ENCODE data around the gene SYMPK. TPM values are rescaled to one million over a fixed set of nuclear protein-coding genes. Genes with fewer than 3 reads are reported as not detected.

Gene SYMPK
- total RNA-seq, 5 donors from 2014 or later (not counting 1 experiment from before 2014, with no cell fraction given), result 89.7 to 102 (median 94.7) TPM

- Histone ChIP-seq H3K27me3 (replicated peaks in 1 of 2; ENCODE audit: control insufficient read depth in 2 of 2, extremely low read depth in 1 of 2, insufficient read depth in 2 of 2, low read length in 1 of 2) (no peaks in the 10 kb centered on the region), H3K36me3 (ENCODE audit: control insufficient read depth in 2 of 2, extremely low read depth in 1 of 2, insufficient read depth in 1 of 2, low read length in 1 of 2) (peaks cover 23 to 85% of the 10 kb centered on the region in 2 donors), H3K9me3 (no peaks in the 10 kb centered on the region), H3K4me3 (ENCODE audit: control insufficient read depth in 1 of 2, extremely low read depth in 1 of 2, low read length in 1 of 2) (no peak overlapping the region), H3K4me1 (ENCODE audit: control insufficient read depth in 1 of 2, extremely low read depth in 1 of 2, insufficient read depth in 2 of 2, low read length in 2 of 2) (no peaks in the 10 kb centered on the region), H3K27ac (ENCODE audit: low read length) (no peak overlapping the region)
- Mint-ChIP-seq H3K4me1 (peaks cover 0 to 4% (median 0%) of the 10 kb centered on the region in 3 donors), H3K4me3 (no peak overlapping the region), H3K36me3 (peaks cover 47% of the 10 kb centered on the region), H3K9me3 (no peaks in the 10 kb centered on the region), H3K27me3 (no peaks in the 10 kb centered on the region), H3K27ac (no peak overlapping the region)
- ChIA-PET CTCF (no interaction called here), POLR2A (no interaction called here)
- DNase-seq, result no peak
- no peak for ATAC-seq (replicated peaks in 1 of 4)
- 100% methylated on average over 1 of the region's 8 CpGs for WGBS (ENCODE audit: insufficient coverage)
Observed at GRCh38 chr19:45825263-45825605, 37.7 kb downstream of the SYMPK start.

GRCh38 chr19:45824531-45825262 is 38.2 kb downstream of the SYMPK start:
- ChIA-PET POLR2A (interaction anchor here in 1 of 2 donors (0.6 kb wide), 1 partner anchor 8 kb away, joined by 10 read pairs; no protein-coding TSS in a partner anchor), CTCF (no interaction called here)
- Mint-ChIP-seq H3K4me1 (no peaks in the 10 kb centered on the region), H3K36me3 (peaks cover 45% of the 10 kb centered on the region), H3K27ac (no peak overlapping the region), H3K9me3 (no peaks in the 10 kb centered on the region), H3K27me3 (no peaks in the 10 kb centered on the region), H3K4me3 (peak overlapping the region in 1 of 3 donors; percentile 7)
- DNase-seq, result no peak
- ATAC-seq (replicated peaks in 1 of 4), result peak in 1 of 4 experiments; percentile 39
- no peak overlapping the region for H3K27ac ChIP-seq (ENCODE audit: low read length)
- H3K36me3 ChIP-seq (ENCODE audit: control insufficient read depth in 2 of 2, extremely low read depth in 1 of 2, insufficient read depth in 1 of 2, low read length in 1 of 2), result peaks cover 24 to 82% of the 10 kb centered on the region in 2 donors
- no peaks in the 10 kb centered on the region for H3K27me3 ChIP-seq (replicated peaks in 1 of 2; ENCODE audit: control insufficient read depth in 2 of 2, extremely low read depth in 1 of 2, insufficient read depth in 2 of 2, low read length in 1 of 2)
- H3K9me3 ChIP-seq, result no peaks in the 10 kb centered on the region
- no peak overlapping the region for H3K4me3 ChIP-seq (ENCODE audit: control insufficient read depth in 1 of 2, extremely low read depth in 1 of 2, low read length in 1 of 2)
- WGBS (ENCODE audit: insufficient coverage), result 94% methylated on average over 24 of the region's 26 CpGs
- no peaks in the 10 kb centered on the region for H3K4me1 ChIP-seq (ENCODE audit: control insufficient read depth in 1 of 2, extremely low read depth in 1 of 2, insufficient read depth in 2 of 2, low read length in 2 of 2)

GRCh38 chr19:45824041-45824471 is 38.9 kb downstream of the SYMPK start:
- no peaks in the 10 kb centered on the region for H3K4me1 Mint-ChIP-seq
- H3K4me1 ChIP-seq (ENCODE audit: control insufficient read depth in 1 of 2, extremely low read depth in 1 of 2, insufficient read depth in 2 of 2, low read length in 2 of 2), result no peaks in the 10 kb centered on the region
- ChIA-PET CTCF (no interaction called here), POLR2A (interaction anchor here in 1 of 2 donors (0.6 kb wide), 1 partner anchor 9 kb away, joined by 10 read pairs; no protein-coding TSS in a partner anchor)
- no peak for DNase-seq
- no peak overlapping the region for H3K27ac Mint-ChIP-seq
- no peaks in the 10 kb centered on the region for H3K9me3 ChIP-seq
- no peaks in the 10 kb centered on the region for H3K27me3 ChIP-seq (replicated peaks in 1 of 2; ENCODE audit: control insufficient read depth in 2 of 2, extremely low read depth in 1 of 2, insufficient read depth in 2 of 2, low read length in 1 of 2)
- no peaks in the 10 kb centered on the region for H3K9me3 Mint-ChIP-seq
- H3K27ac ChIP-seq (ENCODE audit: low read length), result no peak overlapping the region
- peaks cover 29 to 77% of the 10 kb centered on the region in 2 donors for H3K36me3 ChIP-seq (ENCODE audit: control insufficient read depth in 2 of 2, extremely low read depth in 1 of 2, insufficient read depth in 1 of 2, low read length in 1 of 2)
- no peaks in the 10 kb centered on the region for H3K27me3 Mint-ChIP-seq
- no peak overlapping the region for H3K4me3 ChIP-seq (ENCODE audit: control insufficient read depth in 1 of 2, extremely low read depth in 1 of 2, low read length in 1 of 2)
- peak overlapping the region in 1 of 3 donors; percentile 7 for H3K4me3 Mint-ChIP-seq
- H3K36me3 Mint-ChIP-seq, result peaks cover 41% of the 10 kb centered on the region
- WGBS (ENCODE audit: insufficient coverage), result 89% methylated on average over 12 of the region's 12 CpGs
- no peak for ATAC-seq (replicated peaks in 1 of 4)

GRCh38 chr19:45823182-45823581 is 39.8 kb downstream of the SYMPK start:
- H3K4me1 Mint-ChIP-seq, result no peaks in the 10 kb centered on the region
- ATAC-seq (replicated peaks in 1 of 4), result no peak
- ChIA-PET POLR2A (no interaction called here), CTCF (no interaction called here)
- no peak overlapping the region for H3K27ac Mint-ChIP-seq
- Histone ChIP-seq H3K36me3 (ENCODE audit: control insufficient read depth in 2 of 2, extremely low read depth in 1 of 2, insufficient read depth in 1 of 2, low read length in 1 of 2) (peaks cover 24 to 68% of the 10 kb centered on the region in 2 donors), H3K9me3 (no peaks in the 10 kb centered on the region), H3K27me3 (replicated peaks in 1 of 2; ENCODE audit: control insufficient read depth in 2 of 2, extremely low read depth in 1 of 2, insufficient read depth in 2 of 2, low read length in 1 of 2) (no peaks in the 10 kb centered on the region), H3K27ac (ENCODE audit: low read length) (no peak overlapping the region), H3K4me3 (ENCODE audit: control insufficient read depth in 1 of 2, extremely low read depth in 1 of 2, low read length in 1 of 2) (no peak overlapping the region), H3K4me1 (ENCODE audit: control insufficient read depth in 1 of 2, extremely low read depth in 1 of 2, insufficient read depth in 2 of 2, low read length in 2 of 2) (no peaks in the 10 kb centered on the region)
- H3K4me3 Mint-ChIP-seq, result no peak overlapping the region
- H3K9me3 Mint-ChIP-seq, result no peaks in the 10 kb centered on the region
- H3K36me3 Mint-ChIP-seq, result peaks cover 32% of the 10 kb centered on the region
- no peaks in the 10 kb centered on the region for H3K27me3 Mint-ChIP-seq
- no peak for DNase-seq
- 92% methylated on average over 9 of the region's 12 CpGs for WGBS (ENCODE audit: insufficient coverage)

GRCh38 chr19:45822716-45823115 is 40.2 kb downstream of the SYMPK start:
- POLR2A ChIA-PET, result no interaction called here

GRCh38 chr19:45821570-45821969 is 41.4 kb downstream of the SYMPK start:
- ChIA-PET POLR2A (no interaction called here), CTCF (no interaction called here)
- H3K27me3 ChIP-seq (replicated peaks in 1 of 2; ENCODE audit: control insufficient read depth in 2 of 2, extremely low read depth in 1 of 2, insufficient read depth in 2 of 2, low read length in 1 of 2), result no peaks in the 10 kb centered on the region
- Mint-ChIP-seq H3K27ac (no peak overlapping the region), H3K4me1 (peaks cover 0 to 3% (median 2%) of the 10 kb centered on the region in 3 donors), H3K9me3 (no peaks in the 10 kb centered on the region), H3K36me3 (peaks cover 22% of the 10 kb centered on the region), H3K27me3 (no peaks in the 10 kb centered on the region), H3K4me3 (no peak overlapping the region)
- DNase-seq, result no peak
- ATAC-seq (replicated peaks in 1 of 4), result no peak
- no peak overlapping the region for H3K4me3 ChIP-seq (ENCODE audit: control insufficient read depth in 1 of 2, extremely low read depth in 1 of 2, low read length in 1 of 2)
- peaks cover 0 to 10% of the 10 kb centered on the region in 2 experiments for H3K4me1 ChIP-seq (ENCODE audit: control insufficient read depth in 1 of 2, extremely low read depth in 1 of 2, insufficient read depth in 2 of 2, low read length in 2 of 2)
- no peak overlapping the region for H3K27ac ChIP-seq (ENCODE audit: low read length)
- H3K9me3 ChIP-seq, result no peaks in the 10 kb centered on the region
- 87% methylated on average over 7 of the region's 10 CpGs for WGBS (ENCODE audit: insufficient coverage)
- H3K36me3 ChIP-seq (ENCODE audit: control insufficient read depth in 2 of 2, extremely low read depth in 1 of 2, insufficient read depth in 1 of 2, low read length in 1 of 2), result peaks cover 14 to 53% of the 10 kb centered on the region in 2 donors

More at GRCh38 chr19:45822716-45823115, 40.2 kb downstream of the SYMPK start:
- no peaks in the 10 kb centered on the region for H3K4me1 Mint-ChIP-seq
- H3K36me3 Mint-ChIP-seq, result peaks cover 29% of the 10 kb centered on the region
- no peak overlapping the region for H3K4me3 Mint-ChIP-seq
- Histone ChIP-seq H3K27ac (ENCODE audit: low read length) (no peak overlapping the region), H3K27me3 (replicated peaks in 1 of 2; ENCODE audit: control insufficient read depth in 2 of 2, extremely low read depth in 1 of 2, insufficient read depth in 2 of 2, low read length in 1 of 2) (no peaks in the 10 kb centered on the region), H3K4me3 (ENCODE audit: control insufficient read depth in 1 of 2, extremely low read depth in 1 of 2, low read length in 1 of 2) (no peak overlapping the region), H3K4me1 (ENCODE audit: control insufficient read depth in 1 of 2, extremely low read depth in 1 of 2, insufficient read depth in 2 of 2, low read length in 2 of 2) (no peaks in the 10 kb centered on the region), H3K36me3 (ENCODE audit: control insufficient read depth in 2 of 2, extremely low read depth in 1 of 2, insufficient read depth in 1 of 2, low read length in 1 of 2) (peaks cover 20 to 63% of the 10 kb centered on the region in 2 donors), H3K9me3 (no peaks in the 10 kb centered on the region)
- no peaks in the 10 kb centered on the region for H3K9me3 Mint-ChIP-seq
- CTCF ChIA-PET, result no interaction called here
- DNase-seq (no peak), ATAC-seq (replicated peaks in 1 of 4) (no peak)
- H3K27me3 Mint-ChIP-seq, result no peaks in the 10 kb centered on the region
- WGBS (ENCODE audit: insufficient coverage), result 90% methylated on average over 2 of the region's 5 CpGs
- no peak overlapping the region for H3K27ac Mint-ChIP-seq

All from T-cell (primary cell).